Activated T-cell treated with anti-CD3 and anti-CD28 coated beads for 4 hours (primary cell): Measurements from ENCODE around the gene MESP2.

ENCODE experiments used
- DNase-seq: peaks from one replicate; pipeline ENCODE4 v3.0.0-alpha.2; 2020

Gene MESP2

DNA sequence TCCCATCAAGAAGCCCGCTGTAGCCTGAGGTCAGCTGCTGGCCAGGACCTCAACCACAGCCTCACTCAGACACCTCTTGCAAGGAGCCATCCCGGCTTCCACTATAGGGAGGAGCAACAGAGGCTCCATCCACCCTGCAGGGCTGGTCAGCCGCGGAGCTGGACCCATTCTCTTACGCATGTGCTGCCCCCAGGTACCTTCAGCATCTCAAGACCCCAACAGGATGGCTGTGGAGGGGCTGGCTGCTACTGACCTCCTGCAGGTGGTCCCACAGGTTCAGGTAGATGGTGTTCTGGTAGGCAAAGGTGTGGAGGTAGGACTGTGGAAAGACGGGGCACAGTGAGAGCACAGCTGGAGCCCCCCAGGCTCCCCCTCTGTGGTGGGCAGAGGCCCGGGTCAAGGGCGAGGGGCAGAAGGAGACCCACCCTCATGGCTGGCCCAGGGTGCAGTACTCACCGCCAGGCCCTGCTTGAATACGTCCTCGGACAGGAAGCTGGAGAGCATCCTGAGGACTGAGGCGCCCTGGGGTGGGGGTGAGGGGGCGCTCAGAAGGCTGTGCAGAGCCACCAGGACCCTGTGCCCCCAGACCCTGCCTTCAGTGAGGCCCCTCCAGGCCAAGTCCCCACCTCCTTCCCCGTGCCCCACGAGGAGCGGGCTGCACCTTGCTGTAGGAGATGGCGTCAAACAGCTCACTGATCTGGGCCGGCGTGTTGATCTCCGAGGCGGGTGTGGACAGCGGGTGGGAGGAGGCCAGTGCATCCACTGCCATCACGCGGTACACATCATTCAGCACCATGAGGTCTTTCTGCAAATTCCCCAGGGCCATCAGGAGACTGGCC lies 27.1 kb downstream of the MESP2 start:
- no peak for DNase-seq

DNA sequence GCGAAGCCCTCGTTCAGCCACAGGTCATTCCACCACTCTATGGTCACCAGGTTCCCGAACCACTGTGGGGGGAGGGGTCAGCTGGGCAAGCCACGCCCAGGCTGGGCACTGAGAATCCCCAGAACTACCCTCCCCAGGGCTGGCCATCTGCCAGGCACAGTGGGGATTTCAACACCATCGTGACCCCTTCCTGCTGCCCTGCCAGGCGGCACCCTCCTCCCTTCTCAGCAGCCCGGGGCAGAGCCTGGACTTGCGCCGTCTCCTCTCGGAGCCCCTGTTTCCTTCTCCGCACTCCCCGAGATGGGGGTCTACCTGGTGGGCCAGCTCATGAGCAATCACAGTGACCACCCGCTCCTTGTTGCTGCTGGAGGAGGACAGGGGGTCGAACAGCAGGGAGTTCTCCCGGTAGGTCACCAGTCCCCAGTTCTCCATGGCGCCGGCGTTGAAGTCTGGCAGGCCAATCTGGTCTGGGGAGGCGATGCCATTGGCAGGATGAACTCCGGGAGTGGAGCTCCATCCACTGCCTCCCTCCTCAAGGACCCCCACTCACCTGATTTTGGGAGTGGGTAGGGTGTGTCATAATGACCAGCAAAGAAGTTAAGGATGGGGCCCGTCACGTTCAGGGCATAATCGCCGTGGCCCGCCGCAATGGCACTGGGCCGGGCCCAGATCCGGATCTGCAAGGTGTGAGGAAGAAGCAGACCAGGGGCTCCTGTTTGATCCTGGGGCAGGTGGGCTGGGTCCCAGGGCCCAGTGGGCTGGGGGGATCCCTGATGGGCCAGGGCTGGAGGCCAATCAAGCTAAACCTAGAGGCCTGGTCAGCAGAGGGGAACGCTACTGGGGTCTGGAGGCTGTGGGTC lies 28.0 kb downstream of the MESP2 start:
- DNase-seq = no peak

DNA sequence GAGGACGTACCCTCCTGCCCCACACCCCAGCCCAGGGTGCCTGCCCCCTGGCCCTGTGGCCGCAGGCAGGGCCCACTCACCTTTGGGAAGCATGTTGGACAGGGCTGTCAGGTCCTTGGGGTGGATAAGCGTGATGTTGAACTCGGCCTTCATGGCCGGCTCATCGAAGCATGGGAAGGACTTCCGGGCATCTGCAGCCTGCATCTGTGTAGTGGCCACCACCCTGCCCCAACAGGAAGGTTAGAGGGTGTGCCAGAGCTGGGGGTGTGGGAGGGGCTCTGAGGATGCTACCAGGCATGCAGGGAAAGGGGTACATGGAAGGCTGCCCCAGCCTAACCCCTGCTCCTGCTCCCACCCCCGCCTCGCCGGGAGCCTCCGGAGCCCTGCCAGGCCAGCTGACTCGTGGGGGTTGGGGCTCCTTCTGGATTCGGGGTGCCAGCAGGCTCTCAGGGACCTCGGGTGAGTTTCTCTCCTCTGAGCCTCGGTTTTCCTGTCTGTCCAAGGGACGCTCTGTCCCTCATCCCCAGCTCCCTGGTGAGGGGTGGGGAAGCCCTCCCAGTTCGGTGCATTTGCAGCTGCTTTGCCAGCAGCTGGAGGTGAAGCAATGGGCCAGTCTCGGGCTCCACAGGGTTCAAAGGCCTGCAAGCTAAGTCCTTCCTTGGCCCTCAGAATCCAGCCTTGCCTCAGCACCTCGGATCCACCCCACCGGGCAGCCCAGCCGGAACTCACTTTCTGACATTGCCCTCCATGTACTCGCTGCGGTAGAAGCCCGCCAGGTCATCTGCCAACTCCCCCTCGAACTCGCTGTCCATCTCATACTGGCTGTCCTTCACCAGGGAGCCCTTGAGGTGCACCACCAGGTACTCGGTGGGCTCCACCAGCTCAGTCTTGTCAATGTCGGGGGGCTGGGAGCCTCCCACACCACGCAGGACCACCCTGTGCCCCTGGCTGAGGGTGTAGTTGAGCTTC lies 29.4 kb downstream of the MESP2 start:
- DNase-seq = no peak

DNA sequence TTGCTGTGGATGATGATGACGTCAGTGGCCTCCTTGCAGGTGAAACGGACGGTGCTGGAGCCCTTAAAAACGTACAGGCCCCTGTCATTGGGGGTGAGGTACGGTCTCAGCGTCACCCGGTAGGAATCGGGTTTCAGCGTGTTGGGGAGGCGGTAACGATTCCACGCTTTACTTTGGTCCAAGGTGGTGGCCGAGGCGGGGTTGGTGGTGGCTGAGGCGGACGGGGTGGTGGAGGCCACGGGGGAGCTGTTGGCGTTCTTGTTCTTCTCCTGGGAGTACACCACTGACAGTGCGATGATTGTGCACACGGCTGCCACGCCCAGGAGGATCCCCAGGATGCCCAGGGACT lies 30.1 kb downstream of the MESP2 start:
- DNase-seq = no peak

DNA sequence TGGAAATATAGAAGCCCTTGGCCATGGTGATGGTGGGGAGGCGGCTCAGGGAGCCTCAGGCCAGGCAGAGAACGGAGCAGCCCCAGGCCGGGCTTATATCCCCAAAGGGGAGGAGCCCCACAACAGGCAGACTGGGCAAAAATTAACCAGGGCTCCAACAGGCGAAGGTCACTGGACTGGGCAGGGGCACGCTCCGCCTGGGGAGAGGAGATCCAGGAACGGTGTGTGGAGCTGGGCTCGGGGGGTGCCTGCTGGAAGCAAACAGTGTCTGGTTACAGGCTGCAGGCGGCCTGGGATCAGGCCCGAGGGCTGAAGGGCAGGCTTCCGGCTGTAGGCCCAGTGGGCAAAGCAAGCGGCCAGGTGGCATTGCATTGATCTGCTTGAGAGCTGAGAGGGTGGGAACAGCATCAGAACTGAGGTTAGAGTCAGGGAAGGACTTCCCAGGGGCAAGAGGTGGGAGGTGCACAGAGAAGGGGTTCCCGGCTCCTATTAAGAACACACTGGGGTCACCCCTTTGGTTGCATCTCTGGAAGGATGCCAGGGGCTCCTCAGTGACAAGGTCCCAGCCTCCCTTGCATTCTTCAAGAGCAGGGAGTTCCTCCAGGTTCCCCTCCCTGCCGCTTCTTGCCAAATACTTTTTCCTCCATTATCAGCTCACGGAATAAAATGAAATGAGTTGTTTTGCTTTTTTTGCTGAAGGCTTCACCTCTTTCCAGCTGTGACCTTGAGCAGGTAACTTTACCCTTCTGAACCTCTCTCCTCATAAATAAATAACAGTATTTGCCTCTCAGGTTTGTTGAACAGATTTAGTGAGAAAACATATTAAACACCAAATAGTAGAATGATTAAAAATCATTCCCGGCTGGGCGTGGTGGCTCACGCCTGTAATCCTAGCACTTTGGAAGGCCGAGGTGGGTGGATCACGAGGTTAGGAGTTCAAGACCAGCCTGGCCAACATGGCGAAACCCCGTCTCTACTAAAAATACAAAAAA lies 30.7 kb downstream of the MESP2 start:
- no peak for DNase-seq

DNA sequence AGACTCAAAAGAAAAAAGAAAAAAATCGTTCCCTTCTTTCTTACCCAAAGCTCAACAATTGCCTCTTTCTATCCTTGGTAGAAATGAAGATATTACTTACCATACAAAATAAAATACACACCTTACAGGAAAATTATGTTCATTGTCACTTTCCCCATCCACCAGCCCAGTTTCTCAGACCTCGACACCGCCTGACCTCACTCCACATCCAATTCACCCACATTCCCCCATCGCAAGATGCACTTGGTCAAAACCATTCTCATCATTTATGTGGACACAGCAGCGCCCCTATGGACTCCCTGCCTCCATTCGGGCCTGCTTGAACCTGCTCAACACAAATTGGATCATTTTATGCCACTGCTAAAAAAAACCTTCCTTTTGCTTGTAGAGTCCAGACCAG lies 31.6 kb downstream of the MESP2 start:
- DNase-seq = no peak

DNA sequence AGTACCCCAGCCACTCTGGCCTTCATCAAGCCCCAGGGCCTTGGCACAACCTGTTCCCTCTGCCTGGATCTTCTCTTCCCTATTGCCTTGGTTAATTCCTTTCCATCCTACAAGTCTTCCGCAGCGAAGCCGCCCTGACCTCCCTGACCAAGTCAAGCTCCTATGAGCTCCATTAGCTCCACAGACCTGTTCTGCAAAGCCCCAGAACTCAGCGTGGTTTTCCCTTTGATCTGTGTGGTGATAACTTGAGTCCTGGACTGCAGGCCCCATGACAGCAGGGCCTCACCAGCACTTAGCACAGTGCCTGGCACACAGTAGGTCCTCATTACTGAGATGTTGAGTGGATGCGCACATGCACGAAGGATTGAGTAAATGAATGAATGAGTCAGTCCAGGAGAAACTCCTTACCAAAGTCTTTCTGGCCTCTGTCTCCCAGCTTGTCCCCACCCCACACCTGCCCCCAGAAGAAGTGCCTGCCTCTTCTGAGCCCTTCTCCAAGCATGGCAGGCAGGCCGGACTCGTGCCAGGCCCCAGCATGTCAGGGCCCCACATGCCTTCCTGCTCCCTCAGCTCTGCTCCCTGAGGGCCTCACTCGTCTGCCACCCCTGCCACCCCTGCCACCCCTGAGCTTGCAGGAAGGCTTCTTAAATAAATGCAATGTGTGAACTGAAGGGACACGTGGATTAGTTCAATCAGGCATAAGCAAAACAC lies 32.2 kb downstream of the MESP2 start:
- no peak for DNase-seq

DNA sequence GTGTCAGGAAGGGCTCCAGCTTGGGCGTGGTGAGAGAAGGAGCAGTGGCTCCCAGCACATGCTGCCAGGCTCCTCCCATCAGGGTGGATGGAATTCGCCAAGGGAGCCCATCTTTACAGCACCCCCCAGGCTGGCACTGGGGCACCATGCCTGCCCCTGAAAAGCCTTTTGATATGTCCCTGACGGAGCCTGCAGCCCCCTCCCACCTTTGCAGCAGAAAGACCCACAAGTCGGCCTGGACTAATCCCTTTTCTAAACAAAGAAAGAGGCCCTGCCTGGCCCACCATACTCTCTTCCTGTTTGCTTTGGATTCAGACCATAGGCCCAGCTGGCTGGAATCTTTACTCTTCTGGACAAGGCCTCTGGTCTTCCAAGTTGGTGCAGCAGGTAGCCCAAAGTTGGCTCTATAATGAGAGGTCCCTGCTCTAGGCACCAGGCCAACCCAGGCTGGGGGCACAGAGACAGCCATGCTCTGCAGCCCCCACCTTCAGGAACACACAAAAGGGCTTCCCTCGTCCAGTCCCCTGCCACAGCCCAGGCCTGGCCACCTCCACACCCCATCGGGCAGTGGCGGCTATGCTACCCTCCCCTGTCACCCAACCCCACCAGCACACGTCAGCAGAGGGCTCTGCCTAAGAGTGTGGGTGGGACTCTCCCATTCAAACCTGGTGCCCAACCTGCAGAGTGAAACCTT lies 33.1 kb downstream of the MESP2 start:
- DNase-seq = no peak

DNA sequence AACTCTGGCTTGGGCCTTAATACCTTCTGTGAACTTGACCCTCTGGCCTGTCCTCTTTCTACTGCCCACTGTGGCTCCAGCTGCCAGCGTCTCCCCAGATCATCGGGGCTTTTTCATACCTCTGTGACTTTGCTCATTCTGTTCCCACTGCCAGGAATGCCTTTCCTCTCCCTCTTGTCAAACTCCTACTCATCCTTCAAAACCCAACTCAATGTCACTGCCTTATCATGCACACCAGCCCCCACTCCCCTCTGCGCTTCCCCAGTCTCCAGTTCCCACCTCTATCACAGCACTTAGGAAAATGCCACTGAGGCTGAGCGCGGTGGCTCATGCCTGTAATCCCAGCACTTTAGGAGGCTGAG lies 33.6 kb downstream of the MESP2 start:
- no peak for DNase-seq

DNA sequence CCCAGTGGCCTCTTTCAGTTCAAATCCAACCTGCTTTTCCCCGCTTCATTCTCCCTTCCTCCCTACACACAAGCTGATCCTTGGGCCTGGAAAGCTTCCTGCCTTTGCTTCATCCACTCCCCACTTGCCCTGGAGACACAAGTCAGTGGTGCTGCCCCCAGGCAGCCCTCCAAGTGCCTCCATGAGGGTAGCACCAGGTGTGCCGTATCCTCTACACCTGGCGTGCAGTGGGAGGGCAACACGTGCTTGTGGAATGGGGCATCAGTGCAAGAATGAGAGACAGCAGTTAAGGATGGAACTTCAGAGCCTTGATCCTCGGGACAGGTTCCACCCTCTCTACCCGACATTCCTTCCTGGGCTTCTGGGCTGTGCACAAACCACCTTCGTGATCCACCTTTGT lies 34.7 kb downstream of the MESP2 start:
- no peak for DNase-seq

DNA sequence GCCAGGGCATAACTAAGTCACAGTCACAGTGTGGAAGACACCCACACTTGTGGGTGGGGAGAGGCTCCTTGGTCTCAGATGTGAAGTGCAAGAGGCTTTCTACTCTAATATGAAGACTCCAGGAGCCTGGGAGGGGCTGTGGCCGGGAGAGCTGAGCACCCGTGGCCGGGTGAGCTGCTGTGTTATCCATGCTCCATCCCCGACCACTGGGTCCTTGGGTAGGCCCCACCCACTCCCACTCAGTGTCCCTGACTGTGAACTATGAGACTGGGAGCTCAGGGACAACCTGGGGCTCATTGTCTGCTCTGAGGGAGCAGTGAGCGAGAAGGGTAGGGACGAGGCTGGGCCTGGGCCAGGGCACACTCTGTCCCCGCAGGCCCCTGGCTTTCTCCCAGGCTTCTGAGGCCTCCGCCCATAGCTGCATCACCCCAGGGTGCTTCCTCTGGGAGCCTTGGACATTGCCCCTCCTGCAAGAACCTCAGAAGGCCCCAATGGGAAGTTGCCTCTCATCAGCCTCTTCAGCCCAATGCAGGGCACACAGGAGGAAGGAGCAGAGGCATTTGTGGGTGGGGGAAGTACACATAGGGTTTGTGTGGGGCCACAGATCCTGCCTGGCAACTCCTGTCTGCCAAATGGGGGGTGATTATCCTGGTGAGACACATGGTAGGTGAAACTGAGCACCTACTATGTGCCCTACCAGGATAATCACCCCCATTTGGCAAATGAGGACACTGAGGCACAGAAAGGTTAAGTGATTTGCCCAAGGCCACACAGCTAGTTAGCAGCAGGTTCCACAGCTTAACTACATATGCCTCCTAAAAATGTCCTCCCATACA lies 36.1 kb downstream of the MESP2 start:
- DNase-seq = no peak

DNA sequence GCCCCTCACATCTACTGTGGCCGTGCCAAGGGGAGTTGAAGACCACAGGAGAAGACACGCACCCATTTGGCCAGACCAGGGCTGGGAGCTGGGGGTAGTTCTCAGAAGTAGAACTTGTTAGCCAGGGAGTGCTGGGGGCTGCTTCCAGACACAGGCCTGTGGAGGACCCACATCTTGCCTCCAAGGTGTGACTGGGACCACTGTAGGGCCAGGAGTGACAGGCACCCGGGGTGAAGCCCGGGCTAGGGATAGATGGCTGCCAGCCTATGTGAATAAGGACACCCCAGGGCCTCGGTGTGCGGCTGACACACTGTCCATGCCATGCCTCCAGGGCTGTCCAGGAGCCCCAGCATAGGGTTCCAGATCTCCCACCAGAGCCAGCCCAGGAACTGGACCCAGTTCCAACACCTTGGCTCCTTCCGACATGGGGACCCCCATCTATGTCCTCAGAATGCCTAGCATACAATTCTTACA lies 36.8 kb downstream of the MESP2 start:
- DNase-seq = no peak

DNA sequence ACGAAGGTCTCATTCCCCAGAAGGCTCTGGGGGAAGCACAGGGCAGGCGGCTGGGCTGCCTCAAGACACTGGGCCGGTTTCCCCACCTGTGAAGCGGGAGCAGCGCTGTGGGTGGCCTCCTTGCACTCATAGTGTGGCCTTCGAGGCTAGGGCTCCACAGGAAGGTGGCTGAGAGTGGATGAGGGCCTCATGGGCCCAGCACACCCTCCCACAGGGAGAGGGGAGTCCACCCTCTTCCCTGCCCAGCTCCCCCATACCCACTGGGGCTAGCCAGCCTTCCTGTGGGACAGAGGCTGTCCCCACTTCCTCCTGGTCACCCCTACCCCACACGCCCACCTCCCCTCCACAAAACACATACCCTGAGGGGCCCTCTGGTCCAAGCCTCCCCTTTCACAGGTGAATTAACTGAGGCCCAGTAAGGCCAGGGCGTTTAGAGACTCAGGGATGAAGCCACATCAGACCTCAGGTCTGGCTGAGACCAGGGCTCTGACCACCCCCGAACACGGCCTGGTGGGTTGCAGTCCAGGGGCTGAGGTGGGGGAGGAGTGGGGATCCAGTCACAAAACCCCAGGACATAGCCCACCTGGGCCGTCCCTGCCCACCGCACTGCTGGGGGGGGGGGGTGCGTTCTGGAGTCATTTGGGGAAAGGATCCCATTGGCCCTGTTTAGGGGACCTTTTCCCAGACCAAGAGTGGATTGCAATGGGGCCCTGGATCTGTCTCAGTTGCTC lies 37.4 kb downstream of the MESP2 start:
- DNase-seq = no peak

DNA sequence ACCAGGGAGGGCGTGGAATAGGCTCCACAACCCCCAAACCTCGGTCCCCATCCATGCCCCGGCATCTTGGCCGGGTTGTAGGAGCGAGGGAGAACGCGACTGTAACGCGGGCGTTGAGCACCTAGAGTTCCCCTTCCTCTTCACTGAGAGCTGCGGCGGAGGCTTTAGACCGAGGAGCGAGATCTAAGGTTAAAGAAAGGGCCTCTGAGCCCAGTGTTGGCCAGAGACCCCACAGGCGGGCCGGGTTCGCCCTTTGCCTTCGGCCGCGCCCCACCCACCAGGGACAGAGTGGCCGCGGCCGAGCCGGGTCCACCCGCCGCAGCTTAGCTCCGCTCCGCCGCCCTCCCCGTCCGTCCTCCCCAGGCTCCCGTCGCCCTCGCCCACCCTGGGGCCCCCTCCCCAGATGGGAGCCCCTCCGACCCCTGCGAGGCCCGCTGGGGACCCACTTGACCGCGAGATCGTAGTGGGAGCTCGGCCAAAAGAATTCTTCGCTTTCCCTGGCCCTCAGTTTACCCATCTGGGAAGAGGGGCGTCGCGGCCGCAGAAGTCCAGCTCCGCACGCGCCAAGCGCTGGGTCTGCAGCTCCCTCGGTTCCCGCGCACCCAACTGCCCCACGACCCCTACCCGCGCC lies 38.1 kb downstream of the MESP2 start:
- no peak for DNase-seq

DNA sequence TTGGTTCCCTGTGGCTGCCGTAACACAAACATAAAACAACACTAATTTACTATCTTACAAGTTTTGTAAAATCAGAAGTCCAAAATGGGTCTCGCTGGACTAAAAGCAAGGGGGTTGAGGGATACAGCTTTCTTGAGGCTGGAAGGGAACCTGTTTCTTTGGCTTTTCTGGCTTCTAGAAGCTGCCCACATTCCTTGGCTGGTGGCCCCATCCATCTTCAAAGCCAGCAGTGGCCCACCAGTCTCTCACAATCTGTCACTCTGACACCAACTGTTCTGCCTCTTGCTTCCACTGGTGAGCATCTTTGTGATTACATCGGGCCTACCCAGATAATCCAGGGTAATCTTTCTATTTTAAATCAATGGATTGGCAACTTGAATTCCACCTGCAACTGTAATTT lies 39.6 kb downstream of the MESP2 start:
- DNase-seq = no peak

DNA sequence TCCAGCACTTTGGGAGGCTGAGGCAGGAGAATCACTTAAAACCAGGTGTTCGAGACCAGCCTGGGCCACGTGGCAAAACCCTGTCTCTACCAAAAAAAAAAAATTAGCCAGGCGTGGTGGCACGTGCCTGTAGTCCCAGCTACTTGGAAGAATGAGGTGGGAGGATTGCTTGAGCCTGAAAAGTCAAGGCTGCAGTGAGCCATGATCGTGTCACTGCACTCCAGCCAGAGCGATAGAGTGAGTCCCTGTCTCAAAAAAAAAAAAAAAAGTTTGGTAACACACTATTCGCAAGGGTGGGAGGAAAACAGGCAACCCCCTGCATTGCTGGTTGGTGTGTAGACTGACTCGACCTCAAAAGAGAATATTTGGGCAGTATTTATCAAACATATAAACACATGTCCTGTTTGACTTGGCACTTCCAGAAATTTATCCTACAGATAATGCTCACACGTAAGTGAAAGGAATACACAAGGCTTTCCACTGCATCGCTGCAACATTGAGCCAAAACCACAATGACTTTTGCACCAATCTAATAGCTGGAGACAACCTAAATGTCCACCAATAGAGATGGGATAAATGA lies 41.7 kb downstream of the MESP2 start:
- DNase-seq = no peak

DNA sequence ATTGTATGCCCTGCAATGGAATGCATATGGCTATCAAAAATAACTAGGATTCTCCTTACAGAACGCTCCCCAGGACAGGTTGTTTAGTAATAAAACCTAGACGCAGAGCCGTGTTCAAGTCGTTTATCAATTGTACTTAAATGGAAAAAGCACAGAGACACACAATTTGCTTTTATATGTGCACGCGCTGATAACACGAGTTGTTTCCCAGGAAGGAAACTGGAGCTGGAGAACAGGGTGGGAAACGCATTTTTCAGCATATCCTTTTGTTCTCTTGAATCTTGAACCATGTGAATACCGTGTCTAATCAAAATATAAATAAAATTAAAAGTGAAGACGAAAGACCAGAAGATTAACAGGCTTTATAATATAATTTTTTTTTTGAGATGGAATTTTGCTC lies 42.2 kb downstream of the MESP2 start:
- DNase-seq = no peak
